ACC112 (cell line): ENCODE results near the gene KLHL5.
A peak's percentile ranks its signal among the peaks of the same experiment; 100 is the strongest.

ENCODE experiments used
- H2AFZ ChIP-seq: fragments of 200-600 bp; sonication (generic); one replicate; pipeline ENCODE4 v1.6.0; 2017; ENCODE audit warnings: antibody characterized with exemption, low read length; ENCODE audit not compliant: unreplicated experiment
- H3K27ac ChIP-seq: fragments of 200-600 bp; sonication (generic); 2 replicates; pipeline ENCODE4 v1.5.1; 2014; ENCODE audit warnings: low read depth, mild to moderate bottlenecking, antibody characterized with exemption, low read length, moderate library complexity
- H3K27me3 ChIP-seq: fragments of 200-600 bp; sonication (generic); 2 replicates; pipeline ENCODE4 v1.6.1; 2014; ENCODE audit warnings: mild to moderate bottlenecking, antibody characterized with exemption, low read length, moderate library complexity, mixed read lengths; ENCODE audit not compliant: insufficient read depth
- H3K36me3 ChIP-seq: fragments of 200-600 bp; sonication (generic); 2 replicates; pipeline ENCODE4 v1.6.1; 2016; ENCODE audit warnings: mild to moderate bottlenecking, antibody characterized with exemption, low read length, moderate library complexity, mixed read lengths; ENCODE audit not compliant: insufficient read depth
- H3K4me1 ChIP-seq: fragments of 200-600 bp; sonication (generic); one replicate; pipeline ENCODE4 v1.6.1; 2016; ENCODE audit warnings: low read length, mixed read lengths; ENCODE audit not compliant: insufficient read depth, unreplicated experiment, control insufficient read depth
- H3K4me3 ChIP-seq: fragments of 200-600 bp; sonication (generic); 2 replicates; pipeline ENCODE4 v1.5.1; 2014; ENCODE audit warnings: mild to moderate bottlenecking, low read depth, low read length
- H3K79me2 ChIP-seq: fragments of 200-600 bp; sonication (generic); one replicate; pipeline ENCODE4 v1.6.0; 2016; ENCODE audit warnings: low read length; ENCODE audit not compliant: control insufficient read depth, unreplicated experiment, insufficient read depth

The KLHL5 gene

DNA sequence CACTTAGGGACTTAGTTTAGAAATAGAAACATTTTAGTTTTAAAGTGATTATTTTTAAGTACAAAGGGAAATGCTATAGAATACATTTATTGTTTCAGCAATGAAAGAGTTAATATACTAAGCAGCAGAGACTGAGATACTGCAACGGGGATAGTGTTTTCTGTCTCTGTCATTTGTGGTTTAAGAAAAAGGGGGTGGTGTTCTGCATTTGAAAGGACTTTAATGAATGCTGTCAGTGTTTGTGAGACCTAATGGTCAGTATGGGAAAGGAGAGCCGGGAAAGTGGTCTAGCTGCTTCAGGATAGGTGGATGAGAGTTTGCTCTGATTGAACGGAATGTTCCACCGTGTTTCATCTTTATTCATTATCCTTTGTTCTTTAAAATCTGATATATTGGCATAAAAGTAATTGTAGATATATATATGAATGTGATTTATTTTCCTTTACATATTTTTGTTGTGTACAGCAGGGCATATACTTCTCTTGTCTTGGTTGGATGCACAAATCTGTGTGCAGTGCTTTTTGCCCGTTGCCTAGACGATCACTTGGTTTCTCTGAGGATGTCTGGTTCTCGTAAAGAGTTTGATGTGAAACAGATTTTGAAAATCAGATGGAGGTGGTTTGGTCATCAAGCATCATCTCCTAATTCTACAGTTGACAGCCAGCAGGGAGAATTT is at the start of gene KLHL5:
Gene KLHL5 (plus strand): TSS at position 139 of the 676 bp plus-strand sequence. CDS start 421 bp downstream, at position 560.
- no peaks in the 10 kb centered on the region for H3K27me3 ChIP-seq
- peaks cover 15% of the 10 kb centered on the region for H3K79me2 ChIP-seq
- H3K4me1 ChIP-seq: no peaks in the 10 kb centered on the region
- no peak within 1 kb of the TSS for H2AFZ ChIP-seq
- no peak within 1 kb of the TSS for H3K27ac ChIP-seq
- no peak within 1 kb of the TSS for H3K4me3 ChIP-seq
- no peaks in the 10 kb centered on the region for H3K36me3 ChIP-seq

GRCh38 chr4:39014028-39014427 is 48.0 kb upstream of the KLHL5 start:
- Histone ChIP-seq H3K27ac (no peak overlapping the region), H2AFZ (no peak overlapping the region), H3K4me3 (no peak overlapping the region), H3K27me3 (no peaks in the 10 kb centered on the region), H3K36me3 (no peaks in the 10 kb centered on the region), H3K79me2 (no peaks in the 10 kb centered on the region), H3K4me1 (no peaks in the 10 kb centered on the region)

GRCh38 chr4:39020130-39020529 is 41.9 kb upstream of the KLHL5 start:
- Histone ChIP-seq H2AFZ (no peak overlapping the region), H3K4me3 (no peak overlapping the region), H3K4me1 (peaks cover 8% of the 10 kb centered on the region), H3K27ac (no peak overlapping the region), H3K27me3 (no peaks in the 10 kb centered on the region), H3K36me3 (no peaks in the 10 kb centered on the region), H3K79me2 (no peaks in the 10 kb centered on the region)

DNA sequence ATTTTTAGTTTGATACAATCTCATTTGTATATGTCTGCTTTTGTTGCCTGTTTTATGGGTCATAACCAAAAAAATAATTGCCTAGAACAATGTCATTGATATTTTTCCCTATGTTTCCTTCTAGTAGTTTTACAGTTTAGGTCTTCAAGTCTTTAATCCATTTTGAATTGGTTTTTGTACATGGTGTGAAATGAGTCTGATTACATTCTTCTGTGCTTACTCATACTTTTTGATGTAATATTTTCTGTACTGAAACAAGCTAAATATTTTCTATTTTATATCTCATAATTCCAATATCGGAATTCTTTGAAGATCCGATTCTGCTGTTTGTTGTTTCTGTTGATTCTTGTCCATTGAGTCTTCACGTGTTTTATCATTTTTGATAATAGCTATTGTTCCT is 40.4 kb upstream of the KLHL5 start:
- Histone ChIP-seq H3K4me1 (peaks cover 15% of the 10 kb centered on the region), H3K36me3 (no peaks in the 10 kb centered on the region), H3K27ac (no peak overlapping the region), H2AFZ (no peak overlapping the region), H3K4me3 (no peak overlapping the region), H3K79me2 (no peaks in the 10 kb centered on the region), H3K27me3 (no peaks in the 10 kb centered on the region)

GRCh38 chr4:39022241-39022640 is 39.8 kb upstream of the KLHL5 start:
- Histone ChIP-seq H3K4me3 (no peak overlapping the region), H2AFZ (no peak overlapping the region), H3K79me2 (no peaks in the 10 kb centered on the region), H3K27me3 (no peaks in the 10 kb centered on the region), H3K27ac (no peak overlapping the region), H3K36me3 (no peaks in the 10 kb centered on the region), H3K4me1 (peaks cover 15% of the 10 kb centered on the region)

- H3K36me3 ChIP-seq: no peaks in the 10 kb centered on the region
- H3K27ac ChIP-seq: no peak overlapping the region
- no peaks in the 10 kb centered on the region for H3K27me3 ChIP-seq
- H2AFZ ChIP-seq: no peak overlapping the region
- H3K4me3 ChIP-seq: no peak overlapping the region
- no peaks in the 10 kb centered on the region for H3K79me2 ChIP-seq
- peaks cover 15% of the 10 kb centered on the region for H3K4me1 ChIP-seq
These were observed 39.0 kb upstream of the KLHL5 start for GRCh38 chr4:39023059-39023458.

DNA sequence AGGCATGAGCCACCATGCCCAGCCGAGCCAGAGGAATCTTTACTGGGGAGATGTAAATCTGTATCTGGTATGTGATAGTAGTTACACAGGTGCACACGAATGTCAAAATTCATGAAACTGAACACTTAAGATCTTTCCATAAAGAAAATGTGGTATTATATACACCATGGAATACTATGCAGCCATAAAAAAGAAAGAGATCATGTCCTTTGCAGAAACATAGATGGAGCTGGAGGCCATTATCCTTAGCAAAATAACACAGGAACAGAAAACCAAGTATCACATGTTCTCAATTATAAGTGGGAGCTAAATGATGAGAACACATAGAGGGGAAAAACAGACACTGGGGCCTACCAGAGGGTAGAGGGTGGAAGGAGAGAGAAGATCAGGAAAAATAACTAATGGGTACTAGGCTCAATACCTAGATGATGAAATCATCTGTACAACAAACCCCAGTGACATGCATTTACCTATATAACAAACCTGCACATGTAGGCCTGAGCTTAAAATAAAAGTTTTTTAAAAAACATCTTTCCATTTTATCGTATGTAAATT is 37.6 kb upstream of the KLHL5 start:
- Histone ChIP-seq H3K36me3 (no peaks in the 10 kb centered on the region), H2AFZ (no peak overlapping the region), H3K27me3 (no peaks in the 10 kb centered on the region), H3K79me2 (no peaks in the 10 kb centered on the region), H3K4me3 (no peak overlapping the region), H3K4me1 (peaks cover 22% of the 10 kb centered on the region), H3K27ac (no peak overlapping the region)

DNA sequence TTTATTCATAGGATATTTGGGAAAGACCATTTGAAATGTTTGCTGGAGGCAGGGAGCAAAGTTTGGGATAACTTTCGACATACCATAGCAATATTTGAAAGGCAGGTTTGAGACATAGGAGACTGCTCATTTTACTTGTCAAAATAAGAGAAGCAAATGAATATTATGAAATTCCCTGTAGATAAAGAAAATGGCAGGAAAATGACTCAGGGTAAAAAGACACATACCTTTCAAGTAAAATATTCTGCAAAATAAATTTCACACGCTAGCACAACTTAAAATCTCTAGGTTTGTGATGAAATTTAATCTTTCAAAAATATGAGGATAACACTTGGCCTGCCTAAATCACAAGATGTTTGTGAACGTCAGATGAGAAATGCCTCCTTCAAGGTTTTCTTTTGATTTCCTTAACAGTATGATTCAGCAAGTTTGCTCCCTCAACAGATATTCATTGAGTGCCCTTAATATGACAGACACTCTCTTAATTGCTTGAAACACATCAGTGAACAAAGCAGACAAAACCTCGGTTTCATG is 36.4 kb upstream of the KLHL5 start:
- peak overlapping the region; percentile 94 for H2AFZ ChIP-seq
- no peaks in the 10 kb centered on the region for H3K36me3 ChIP-seq

GRCh38 chr4:39026096-39026495 is 35.9 kb upstream of the KLHL5 start:
- Histone ChIP-seq H3K27ac (peak overlapping the region; percentile 89), H3K79me2 (no peaks in the 10 kb centered on the region), H3K4me3 (no peak overlapping the region), H3K27me3 (no peaks in the 10 kb centered on the region), H3K4me1 (peaks cover 35% of the 10 kb centered on the region), H3K36me3 (no peaks in the 10 kb centered on the region), H2AFZ (peak overlapping the region; percentile 94)

More for the DNA sequence above, 36.4 kb upstream of the KLHL5 start:
- Histone ChIP-seq H3K4me1 (peaks cover 31% of the 10 kb centered on the region), H3K4me3 (peak overlapping the region; percentile 3; the same call in 1 of the 2 replicates), H3K79me2 (no peaks in the 10 kb centered on the region), H3K27ac (peak overlapping the region; percentile 89), H3K27me3 (no peaks in the 10 kb centered on the region)

- H3K36me3 ChIP-seq: no peaks in the 10 kb centered on the region
- H3K79me2 ChIP-seq: no peaks in the 10 kb centered on the region
- peaks cover 45% of the 10 kb centered on the region for H3K4me1 ChIP-seq
- no peaks in the 10 kb centered on the region for H3K27me3 ChIP-seq
- peak overlapping the region; percentile 55 for H3K4me3 ChIP-seq
- peak overlapping the region; percentile 22; the same call in 1 of the 2 replicates for H3K27ac ChIP-seq
- peak overlapping the region; percentile 84 for H2AFZ ChIP-seq
These were observed 32.0 kb upstream of the KLHL5 start for GRCh38 chr4:39029752-39030694.
